Endothelial cell of umbilical vein (primary cell): ENCODE measurements around the gene RET. TPM values are rescaled to one million over a fixed set of nuclear protein-coding genes. Genes with fewer than 3 reads are reported as not detected.

Experiments used
- BruUV-seq: library from RNA; stranded (reverse); fragments of 400-500 nt; replicated peaks from 2 replicates; lab custom pipeline; 2021; lab: Mats Ljungman, UMichigan
- CTCF ChIA-PET: fragments of 300-600, 350-600 bp; sonication (Branson Sonifier 250); formaldehyde crosslinking; loops from one replicate; lab custom pipeline; 2021; ENCODE audit warnings: antibody characterized with exemption, inconsistent platforms; lab: Charles Lee
- POLR2A ChIA-PET: fragments of 300-600, 350-600 bp; sonication (Branson Sonifier 250); formaldehyde crosslinking; loops from one replicate; lab custom pipeline; 2021; ENCODE audit warnings: antibody characterized with exemption, inconsistent platforms; lab: Charles Lee
- DNase-seq: peaks from one replicate; pipeline ENCODE4 v3.0.0-alpha.2; 2011; ENCODE audit warnings: low read depth, low spot score
- FAIRE-seq: peaks from 2 replicates; lab custom pipeline; 2011; peaks lifted over from hg19 to GRCh38; lab: Jason Lieb, UNC
- H2AFZ ChIP-seq: 2 replicates; pipeline ENCODE4 v1.6.0; 2012; ENCODE audit warnings: low read depth, low read length, control low read depth, inconsistent platforms
- H3K27ac ChIP-seq: 2 replicates; pipeline ENCODE4 v1.5.1; 2011; ENCODE audit warnings: low read depth, mild to moderate bottlenecking, control low read depth, low read length, moderate library complexity; ENCODE audit not compliant: insufficient read depth
- H3K27me3 ChIP-seq, 2 experiments: 2 replicates each; pipeline versions ENCODE4 v1.6.0 to v1.6.1; 2011; ENCODE audit warnings: low read length in 2 of 2, mixed read lengths in 1 of 2; ENCODE audit not compliant: control insufficient read depth in 2 of 2, insufficient read depth in 2 of 2
- H3K36me3 ChIP-seq, 2 experiments: 2 replicates in 1 of 2; 3 replicates in 1 of 2; pipeline ENCODE4 v1.5.1; 2011; ENCODE audit warnings: low read length in 2 of 2, mild to moderate bottlenecking in 1 of 2, moderate library complexity in 1 of 2; ENCODE audit not compliant: control insufficient read depth in 2 of 2, insufficient read depth in 2 of 2; ENCODE audit errors: extremely low read depth in 1 of 2
- H3K4me1 ChIP-seq: 3 replicates; pipeline ENCODE4 v1.5.1; 2011; ENCODE audit warnings: mild to moderate bottlenecking, low read length; ENCODE audit not compliant: control insufficient read depth, insufficient read depth; ENCODE audit errors: extremely low read depth
- H3K4me2 ChIP-seq: 2 replicates; pipeline ENCODE4 v1.6.1; 2011; ENCODE audit warnings: low read length, control low read depth, mixed read lengths; ENCODE audit not compliant: insufficient read depth
- H3K4me3 ChIP-seq, 3 experiments: fragments of 200-600 bp in 1 of 3; sonication (generic), shearing (Covaris generic) in 1 of 3; replicated peaks in 1 of 3; 2 replicates each; pipeline ENCODE4 v1.5.1; 2011 to 2016; ENCODE audit warnings: control low read depth in 3 of 3, low read length in 3 of 3, mild to moderate bottlenecking in 2 of 3, inconsistent platforms in 1 of 3, low read depth in 1 of 3, moderate library complexity in 1 of 3; ENCODE audit not compliant: insufficient read depth in 1 of 3
- H3K79me2 ChIP-seq: 2 replicates; pipeline ENCODE4 v1.6.0; 2012; ENCODE audit warnings: low read length, inconsistent platforms; ENCODE audit not compliant: control insufficient read depth, insufficient read depth
- H3K9ac ChIP-seq: replicated peaks from 2 replicates; pipeline ENCODE3; 2011; ENCODE audit warnings: low read length, control low read depth; ENCODE audit not compliant: insufficient read depth; ENCODE audit errors: extremely low read depth
- H3K9me1 ChIP-seq: replicated peaks from 3 replicates; pipeline ENCODE4 v1.6.0; 2011; ENCODE audit warnings: mild to moderate bottlenecking, low read length; ENCODE audit not compliant: control insufficient read depth, insufficient read depth; ENCODE audit errors: extremely low read depth
- H3K9me3 ChIP-seq: replicated peaks from 2 replicates; pipeline ENCODE4 v1.5.1; 2012; ENCODE audit warnings: low read length, inconsistent platforms; ENCODE audit not compliant: control insufficient read depth, insufficient read depth
- H4K20me1 ChIP-seq: replicated peaks from 2 replicates; pipeline ENCODE3; 2011; ENCODE audit warnings: mild to moderate bottlenecking, low read length; ENCODE audit not compliant: control insufficient read depth, insufficient read depth; ENCODE audit errors: extremely low read depth
- CTCF ChIP-seq, 2 donors: IDR thresholded peaks; 1 replicate in 1 of 2; 2 replicates in 1 of 2; pipeline ENCODE4 v1.5.1; 2011; ENCODE audit warnings: low read length in 2 of 2, mild to moderate bottlenecking in 2 of 2, moderate library complexity in 2 of 2, control low read depth in 1 of 2, inconsistent platforms in 1 of 2, low read depth in 1 of 2; ENCODE audit not compliant: insufficient read depth in 1 of 2; ENCODE audit errors: extremely low read depth in 1 of 2
- EZH2 ChIP-seq: IDR thresholded peaks from 2 replicates; pipeline ENCODE4 v1.6.1; 2012; ENCODE audit warnings: borderline replicate concordance, low read depth, mild to moderate bottlenecking, moderate library complexity, low read length, inconsistent platforms; ENCODE audit not compliant: severe bottlenecking
- FOS ChIP-seq: IDR thresholded peaks from 2 replicates; pipeline ENCODE4 v1.6.1; 2011; ENCODE audit warnings: mild to moderate bottlenecking, low read length, moderate library complexity, borderline replicate concordance; ENCODE audit not compliant: insufficient read depth
- GATA2 ChIP-seq: IDR thresholded peaks from 2 replicates; pipeline ENCODE4 v1.7.0; 2011; ENCODE audit warnings: low read depth, mild to moderate bottlenecking, moderate library complexity, mixed read lengths, low read length; ENCODE audit not compliant: insufficient read length, insufficient read depth
- JUN ChIP-seq: IDR thresholded peaks from 2 replicates; pipeline ENCODE4 v1.6.1; 2011; ENCODE audit warnings: borderline replicate concordance, low read depth; ENCODE audit not compliant: insufficient read length, insufficient read depth
- MAX ChIP-seq: IDR thresholded peaks from 2 replicates; pipeline ENCODE4 v1.6.1; 2011; ENCODE audit not compliant: insufficient read depth, insufficient read length
- MYC ChIP-seq: IDR thresholded peaks from one replicate; pipeline ENCODE4 v1.6.1; 2011; ENCODE audit warnings: mild to moderate bottlenecking, low read depth, low read length
- POLR2A ChIP-seq: IDR thresholded peaks from 2 replicates; pipeline ENCODE4 v1.6.1; 2012; ENCODE audit warnings: low read depth, mild to moderate bottlenecking, control low read depth, low read length
- POLR2AphosphoS5 ChIP-seq: IDR thresholded peaks from 2 replicates; pipeline ENCODE4 v1.6.1; 2012; ENCODE audit warnings: low read depth, mild to moderate bottlenecking, control low read depth, low read length, moderate library complexity; ENCODE audit not compliant: insufficient read depth
- dilution Hi-C: fragments of 300-500 bp; cut with MboI; formaldehyde crosslinking; loops from one replicate; pipeline ENCODE4 v1.15.0; 2019; ENCODE audit warnings: low sequenced_read_pairs; ENCODE audit not compliant: extremely low pct_ligation_motif_present
- intact Hi-C: fragments of 100-400 bp; cut with micrococcal nuclease; formaldehyde crosslinking; loops from one replicate; pipeline ENCODE4 v1.10.0; 2022
- polyA plus RNA-seq, 4 experiments: library from polyadenylated mRNA; depleted of rRNA in 3 of 4; stranded (reverse) in 3 of 4; unstranded in 1 of 4; fragments of >200 nt; gene quantifications; 2 replicates each; pipeline versions ENCODE4 v1.2.1 to v1.2.3, GENCODE V29; 2011 to 2012; ENCODE audit warnings: missing spikeins in 1 of 4
- total RNA-seq: library from RNA; stranded (reverse); gene quantifications from 2 replicates; pipeline ENCODE4 v1.2.3, GENCODE V29; 2021

The RET gene
- total and polyA plus RNA-seq, 2 donors (not counting 3 experiments of a cell fraction or from before 2014, with no cell fraction given), result 0.04 to 0.22 TPM

GRCh38 chr10:43075612-43076003, 1.3 kb upstream of the RET start:
- CTCF ChIA-PET, result no interaction called here
- FAIRE-seq (no peak), DNase-seq (no peak)
- POLR2A ChIA-PET, result no interaction called here
- Histone ChIP-seq H3K9me3 (no peaks in the 10 kb centered on the region), H3K79me2 (no peaks in the 10 kb centered on the region), H3K4me3 (no peak overlapping the region), H3K4me2 (no peak overlapping the region), H3K9ac (no peak overlapping the region), H3K27me3 (peaks cover 17% of the 10 kb centered on the region in 2 experiments), H4K20me1 (no peaks in the 10 kb centered on the region), H3K27ac (no peak overlapping the region), H2AFZ (no peak overlapping the region), H3K36me3 (no peaks in the 10 kb centered on the region), H3K9me1 (no peaks in the 10 kb centered on the region), H3K4me1 (peaks cover 2% of the 10 kb centered on the region)
- intact Hi-C loops, result no loop called here
- no peak for TF ChIP-seq POLR2AphosphoS5
- no peak for TF ChIP-seq POLR2A
- no peak for TF ChIP-seq JUN
- no peak for TF ChIP-seq FOS
- no peak for TF ChIP-seq EZH2
- no peak for TF ChIP-seq MAX
- no peak for TF ChIP-seq MYC
- no peak for TF ChIP-seq GATA2
- no peak for TF ChIP-seq CTCF (IDR thresholded peaks at IDR 0.05; ENCODE audit: extremely low read depth in 1 of 2, insufficient read depth in 1 of 2, low read depth in 1 of 2, low read length in 2 of 2)
- no TSS peak for BruUV-seq
- dilution Hi-C loops, result no loop called here
